Measurements from ENCODE around the gene WNT9B.

WNT9B gene

DNA sequence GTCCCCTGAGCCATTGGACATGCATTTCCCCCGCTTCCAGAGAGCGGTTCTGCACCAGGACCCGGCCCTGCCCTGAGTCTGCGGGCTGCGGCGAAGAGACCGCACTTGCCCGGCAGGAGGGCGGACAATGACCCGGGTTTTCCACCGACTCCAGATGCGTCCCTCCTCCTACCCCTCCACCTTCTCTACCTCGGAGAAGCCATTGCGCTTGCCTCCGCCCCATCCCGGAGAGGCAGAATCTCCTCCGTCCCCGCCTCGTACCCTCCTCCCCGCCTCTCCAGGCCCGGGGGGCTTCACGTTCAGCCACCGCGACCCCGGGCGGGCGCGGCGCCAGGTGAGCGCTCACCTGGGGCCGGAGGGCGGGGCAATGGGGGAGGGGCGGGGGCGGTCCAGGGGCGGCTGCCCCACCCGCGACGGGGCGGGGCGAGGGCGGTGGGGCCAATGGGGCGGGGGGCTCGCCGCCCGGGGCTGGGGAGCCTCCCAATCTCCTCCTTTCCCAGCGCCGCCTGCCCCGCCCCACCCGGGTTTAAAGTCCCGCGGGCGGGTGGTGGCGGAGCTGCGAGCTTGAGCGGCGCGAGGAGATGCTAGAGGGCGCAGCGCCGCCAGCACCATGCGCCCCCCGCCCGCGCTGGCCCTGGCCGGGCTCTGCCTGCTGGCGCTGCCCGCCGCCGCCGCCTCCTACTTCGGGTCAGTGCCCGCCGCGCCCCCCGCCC, at the start of gene WNT9B:
Gene WNT9B (plus strand): TSS at position 555 of the 713 bp plus-strand sequence. CDS start 56 bp downstream, at position 611.
- peak; percentile 90 for DNase-seq (ENCODE audit: low spot score)

DNA sequence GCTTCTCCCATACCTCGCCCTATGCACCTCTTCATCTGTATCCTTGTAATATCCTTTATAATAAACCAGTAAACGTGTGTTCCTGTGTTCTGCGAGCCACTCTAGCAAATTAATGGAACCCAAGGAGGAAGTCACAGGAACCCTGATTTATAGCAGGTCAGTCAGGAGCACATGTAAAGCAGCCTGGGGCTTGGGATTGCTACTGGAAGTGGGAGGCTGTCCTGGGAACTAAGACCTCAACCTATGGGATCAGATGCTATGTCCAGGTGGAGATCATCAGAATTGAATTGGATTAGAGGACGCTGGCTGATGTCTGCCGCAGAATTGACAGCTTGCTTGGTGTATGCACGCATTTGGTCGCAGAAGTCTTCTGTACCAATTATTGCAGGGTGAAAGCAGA, 48.6 kb upstream of the WNT9B start:
- DNase-seq (ENCODE audit: low spot score), result no peak

GRCh38 chr17:46803544-46803943, 47.8 kb upstream of the WNT9B start:
- no peak for DNase-seq (ENCODE audit: low spot score)

- DNase-seq (ENCODE audit: low spot score), result no peak
These were observed 45.6 kb upstream of the WNT9B start for GRCh38 chr17:46805771-46806170.

DNA sequence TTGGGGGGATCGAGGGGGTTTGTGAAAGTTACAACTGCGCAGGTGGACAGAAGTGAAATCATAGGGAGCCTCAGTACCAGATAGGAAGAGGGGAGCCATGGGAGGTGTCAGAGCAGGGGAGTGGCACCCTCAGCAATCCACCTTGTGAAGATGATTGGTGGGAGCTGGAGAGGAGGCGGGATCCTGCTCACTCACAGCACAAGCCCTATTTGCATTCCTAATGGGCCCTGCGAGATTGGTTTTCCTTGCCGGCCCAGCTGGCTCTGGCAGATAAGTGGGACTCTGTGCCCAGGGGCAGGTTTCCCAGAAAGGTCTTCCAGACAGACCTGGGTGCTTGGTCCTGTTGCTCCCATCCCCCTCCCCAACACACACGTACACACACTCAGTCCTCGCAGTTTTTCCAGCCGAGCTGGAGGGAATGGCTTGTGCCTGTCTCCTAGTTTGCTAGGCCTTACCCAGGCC, 42.2 kb upstream of the WNT9B start:
- no peak for DNase-seq (ENCODE audit: low spot score)

DNA sequence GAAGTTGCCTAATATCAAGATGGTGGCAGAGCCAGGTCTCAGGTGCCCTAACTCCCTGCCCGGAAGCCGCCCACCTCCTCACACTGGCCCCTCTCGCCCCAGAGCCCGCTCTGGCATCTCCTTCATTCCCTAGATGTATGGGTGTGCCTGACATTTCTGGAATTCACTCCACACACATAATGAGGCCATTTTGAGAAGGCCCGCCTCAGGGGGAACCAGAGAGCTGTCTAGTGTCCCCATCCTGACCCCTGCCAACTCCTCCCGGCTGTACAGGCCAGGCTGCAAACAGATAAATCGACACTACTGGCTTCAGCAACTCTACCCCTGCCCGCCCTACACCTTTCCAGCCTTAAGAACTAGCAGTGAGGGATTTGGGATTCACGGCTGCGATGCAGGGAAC, 40.5 kb upstream of the WNT9B start:
- no peak for DNase-seq (ENCODE audit: low spot score)

DNA sequence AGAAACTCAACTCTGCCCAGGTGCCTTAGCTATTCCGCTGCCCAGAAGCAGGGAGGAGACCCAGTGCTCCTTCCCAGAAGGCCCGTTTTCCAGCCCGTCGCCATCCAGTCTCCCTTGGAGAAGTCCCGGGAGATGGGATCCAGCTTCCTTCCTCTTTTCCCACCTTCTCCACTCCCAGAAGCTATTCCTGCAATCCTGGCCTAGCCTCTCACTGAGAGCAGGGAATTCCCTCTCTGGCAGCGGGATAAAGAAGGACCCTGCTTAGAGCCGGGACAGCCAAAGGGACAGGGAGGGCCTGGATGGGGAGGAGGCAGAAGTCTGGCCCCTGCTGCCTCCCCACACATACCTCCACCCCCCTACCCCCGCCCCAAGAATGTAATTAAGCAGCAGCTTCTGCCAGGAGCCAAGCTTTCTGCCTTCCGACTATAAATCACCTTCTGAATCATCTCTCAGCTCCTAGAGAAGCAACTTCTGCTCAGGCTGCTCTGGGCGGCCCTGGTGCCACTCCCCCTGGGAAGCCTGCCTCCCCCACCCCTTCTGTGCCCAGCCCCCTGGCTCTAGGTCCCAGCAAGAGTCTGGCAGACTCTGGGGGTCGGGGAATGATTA, 39.3 kb upstream of the WNT9B start:
- no peak for DNase-seq (ENCODE audit: low spot score)

GRCh38 chr17:46812624-46813318, 38.6 kb upstream of the WNT9B start:
- DNase-seq (ENCODE audit: low spot score), result no peak

GRCh38 chr17:46813920-46814319, 37.5 kb upstream of the WNT9B start:
- no peak for DNase-seq (ENCODE audit: low spot score)

GRCh38 chr17:46814446-46814845, 36.9 kb upstream of the WNT9B start:
- DNase-seq (ENCODE audit: low spot score), result no peak

GRCh38 chr17:46815474-46816353, 35.7 kb upstream of the WNT9B start:
- no peak for DNase-seq (ENCODE audit: low spot score)

- DNase-seq (ENCODE audit: low spot score), result no peak
These were observed 34.1 kb upstream of the WNT9B start for GRCh38 chr17:46817151-46817900.

DNA sequence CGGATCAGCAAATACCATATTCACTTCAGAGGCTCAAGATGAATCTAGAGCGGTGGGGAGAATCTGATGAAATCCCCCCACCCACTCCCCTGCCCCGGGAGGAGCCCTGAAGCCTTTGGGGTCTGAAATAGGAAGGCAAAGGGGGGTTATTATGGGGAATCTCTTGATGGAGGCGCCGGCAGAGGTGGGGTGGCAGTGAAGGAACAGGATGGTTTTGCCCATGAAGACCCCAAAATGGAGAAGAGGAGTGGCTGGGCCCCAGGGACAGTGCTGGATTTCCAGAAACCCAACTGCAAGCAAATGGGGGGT, 33.5 kb upstream of the WNT9B start:
- DNase-seq (ENCODE audit: low spot score), result no peak

- DNase-seq (ENCODE audit: low spot score), result peak; percentile 70
These were observed 33.0 kb upstream of the WNT9B start, which contains the start of gene WNT3 for GRCh38 chr17:46818316-46818928. Gene WNT3 (minus strand): TSS chr17:46818692. CDS start chr17:46818597, 95 bp downstream.

DNA sequence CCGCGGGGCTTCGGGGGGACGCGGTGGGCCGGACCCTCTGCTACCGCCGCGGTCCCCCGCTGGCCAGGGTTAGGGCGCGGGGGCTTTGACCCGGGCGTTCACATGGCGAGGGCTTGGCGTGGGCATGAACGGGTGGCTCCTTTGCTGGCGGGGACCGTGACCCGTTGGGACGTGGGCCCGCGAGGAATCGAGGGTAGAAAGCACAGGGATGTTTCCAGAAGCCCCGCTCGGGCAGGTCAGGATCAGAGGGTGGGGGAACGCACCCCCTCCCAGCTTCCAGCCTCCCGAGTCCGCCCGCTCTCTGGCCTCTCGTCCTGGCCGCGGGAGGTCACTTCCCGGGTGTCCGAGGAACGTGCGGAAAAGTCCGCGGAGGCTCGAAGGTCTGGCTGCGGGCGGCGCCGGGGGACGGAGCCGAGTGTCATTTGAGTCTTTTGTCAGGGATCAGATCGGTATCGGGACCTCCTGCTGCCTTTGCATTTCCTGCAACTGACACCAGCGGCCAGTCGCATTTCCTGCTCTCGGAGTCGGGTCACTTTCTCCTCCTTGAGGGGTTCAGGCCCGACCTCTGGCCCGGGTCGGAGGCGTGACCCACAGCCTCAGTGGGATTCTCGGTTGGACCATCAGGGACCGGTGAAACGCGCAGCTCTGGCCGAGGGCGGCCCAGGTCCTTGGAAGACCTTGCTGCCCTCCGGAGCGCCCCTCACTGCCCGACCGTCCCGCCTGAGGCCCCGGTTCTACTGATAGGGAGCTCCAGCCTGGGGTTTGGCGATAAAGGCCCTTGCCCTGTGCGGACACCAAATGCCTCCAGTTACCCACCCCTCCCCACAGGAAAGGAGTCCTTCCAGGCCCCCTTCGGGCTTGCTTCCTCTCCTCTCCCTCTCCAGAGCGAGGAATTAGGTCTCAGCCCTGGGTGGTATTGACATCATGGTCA, 32.2 kb upstream of the WNT9B start:
- DNase-seq (ENCODE audit: low spot score), result peak; percentile 76

- DNase-seq (ENCODE audit: low spot score), result no peak
These were observed 31.5 kb upstream of the WNT9B start for GRCh38 chr17:46819906-46820351.

GRCh38 chr17:46820592-46821450, 30.6 kb upstream of the WNT9B start:
- no peak for DNase-seq (ENCODE audit: low spot score)

- no peak for DNase-seq (ENCODE audit: low spot score)
These were observed 29.6 kb upstream of the WNT9B start for GRCh38 chr17:46821482-46822387.
